ENCODE results near the gene COQ7. TPM values are rescaled to one million over a fixed set of nuclear protein-coding genes. Genes with fewer than 3 reads are reported as not detected.

COQ7 gene
- polyA plus RNA-seq, 3 donors, result 34.4 to 38.1 (median 35.2) TPM

DNA sequence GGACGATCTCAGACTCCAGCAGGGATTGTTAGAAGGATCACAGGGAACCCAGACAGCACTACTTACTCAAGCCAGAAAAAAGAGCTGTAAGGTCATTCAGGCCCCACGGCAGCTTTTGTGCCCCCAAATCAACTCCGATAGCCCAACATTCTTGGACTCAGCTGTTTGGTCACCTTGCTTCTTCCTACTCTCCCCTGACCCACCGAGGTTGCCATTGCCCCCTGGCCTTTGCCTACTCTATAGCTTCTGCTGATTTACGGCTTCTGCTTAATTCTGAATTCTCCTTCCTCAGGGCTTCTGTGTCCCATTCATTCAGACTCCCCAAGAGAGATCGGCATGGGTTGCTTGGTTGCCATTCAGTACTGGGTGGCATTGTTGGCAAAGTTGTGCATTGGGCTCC lies 37.7 kb downstream of the COQ7 start:
- DNase-seq (ENCODE audit: extremely low read depth in 1 of 11, low read depth in 9 of 11, low spot score in 4 of 11), result no peak

DNA sequence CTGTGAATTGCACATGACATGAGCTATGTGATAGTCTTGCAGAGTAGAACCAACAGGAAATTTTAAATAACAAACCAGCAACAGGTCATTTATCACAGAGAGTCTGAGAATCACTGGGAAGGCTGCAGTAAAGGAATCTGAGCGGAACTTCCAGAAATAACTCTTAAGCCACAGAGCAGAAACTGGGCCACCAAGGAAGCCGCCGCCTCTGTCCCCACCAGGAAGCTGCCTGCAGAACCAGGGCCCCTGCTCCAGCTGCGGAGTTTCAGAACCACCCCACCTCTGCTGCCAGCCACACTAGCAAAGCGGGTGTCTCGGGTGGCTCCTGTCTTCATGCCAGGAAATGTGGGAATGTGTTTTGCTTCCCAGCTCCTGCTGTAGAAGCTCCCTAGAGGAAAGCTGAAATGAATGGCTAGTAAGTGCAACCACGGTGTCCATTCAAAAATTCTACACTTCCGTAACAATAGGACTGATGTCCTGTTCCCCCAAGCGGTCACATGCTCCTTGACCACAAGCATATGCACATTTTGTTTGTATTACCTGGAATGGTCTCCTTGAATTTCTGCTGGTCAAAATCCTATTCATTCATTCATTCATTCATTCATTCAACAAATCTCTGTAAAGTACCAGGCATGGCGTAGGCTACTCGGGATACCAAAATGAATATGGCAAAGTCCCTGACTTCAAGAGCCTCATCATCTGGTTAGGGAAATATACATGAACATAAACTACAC lies 38.6 kb downstream of the COQ7 start:
- no peak for DNase-seq (ENCODE audit: extremely low read depth in 1 of 11, low read depth in 9 of 11, low spot score in 4 of 11)

DNA sequence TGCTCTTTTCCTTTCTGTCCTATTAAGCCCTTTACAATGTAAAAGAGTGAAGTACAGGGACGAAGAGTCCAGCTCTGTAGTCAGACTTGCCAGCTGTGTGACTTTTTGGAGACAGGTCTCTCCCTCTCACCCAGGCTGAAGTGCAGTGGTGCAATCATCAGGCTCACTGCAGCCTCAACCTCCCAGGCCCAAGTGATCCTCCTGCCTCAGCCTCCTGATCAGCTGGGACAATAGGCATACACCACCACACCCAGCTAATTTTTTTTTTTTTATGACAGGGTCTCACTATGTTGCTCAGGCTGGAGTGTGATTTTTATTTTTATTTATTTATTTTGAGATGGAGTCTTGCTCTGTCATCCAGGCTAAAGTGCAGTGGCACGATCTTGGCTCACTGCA lies 39.2 kb downstream of the COQ7 start:
- no peak for DNase-seq (ENCODE audit: extremely low read depth in 1 of 11, low read depth in 9 of 11, low spot score in 4 of 11)

DNA sequence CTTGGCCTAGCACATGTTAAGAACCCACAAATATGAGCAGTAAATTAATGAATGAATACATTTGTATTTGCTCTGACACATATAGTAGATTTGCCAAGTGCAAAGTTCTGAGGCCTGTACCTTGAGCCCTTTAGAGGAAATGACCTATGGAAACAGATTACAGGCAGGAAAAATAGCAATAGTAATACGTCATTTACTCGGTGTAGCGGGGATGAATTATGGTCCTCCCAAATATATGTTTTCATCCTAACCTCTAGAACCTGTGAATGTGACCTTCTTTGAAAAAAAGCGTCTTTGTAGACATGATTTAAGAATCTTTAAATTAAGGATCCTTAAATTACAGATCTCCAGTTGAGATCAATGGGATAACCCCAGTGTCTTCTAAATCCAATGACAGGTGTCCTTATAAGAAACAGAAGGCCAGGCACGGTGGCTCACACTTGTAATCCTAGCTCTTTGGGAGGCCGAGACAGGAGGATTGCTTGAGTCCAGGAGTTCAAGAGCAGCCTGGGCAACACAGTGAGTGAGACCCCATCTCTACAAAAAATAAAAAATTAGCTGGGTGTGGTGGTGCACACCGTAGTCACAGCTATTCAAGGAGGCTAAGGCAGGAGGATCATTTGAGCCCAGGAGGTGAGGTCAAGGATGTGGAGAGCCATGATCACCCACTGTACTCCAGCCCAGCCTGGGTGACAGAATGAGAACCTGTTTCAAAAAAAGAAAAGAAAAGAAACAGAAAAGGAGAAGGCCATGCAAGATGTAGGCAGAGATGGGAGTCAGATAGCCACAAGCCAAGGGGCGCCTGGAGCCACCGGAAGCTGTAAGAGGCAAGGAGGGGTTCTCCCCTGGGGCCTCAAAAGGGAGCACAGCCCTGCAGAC lies 41.2 kb downstream of the COQ7 start:
- DNase-seq (ENCODE audit: extremely low read depth in 1 of 11, low read depth in 9 of 11, low spot score in 4 of 11), result no peak

DNA sequence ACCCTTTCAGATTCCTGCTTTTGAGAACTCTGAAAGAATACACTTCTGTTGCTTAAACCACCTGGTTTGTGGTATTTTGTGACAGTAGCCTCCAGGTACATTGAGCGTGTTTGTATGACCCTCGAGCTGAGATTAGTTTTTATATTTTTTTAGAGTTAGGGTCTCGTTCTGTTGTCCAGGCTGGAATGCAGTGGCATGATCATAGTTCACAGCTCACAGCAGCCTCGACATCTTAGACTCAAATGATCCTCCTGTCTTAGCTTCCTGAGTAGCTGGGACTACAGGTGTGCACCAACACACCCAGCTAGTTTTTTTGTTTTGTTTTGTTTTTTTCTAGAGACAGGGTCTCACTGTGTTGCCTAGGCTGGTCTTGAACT lies 41.9 kb downstream of the COQ7 start:
- DNase-seq (ENCODE audit: extremely low read depth in 1 of 11, low read depth in 9 of 11, low spot score in 4 of 11), result no peak

DNA sequence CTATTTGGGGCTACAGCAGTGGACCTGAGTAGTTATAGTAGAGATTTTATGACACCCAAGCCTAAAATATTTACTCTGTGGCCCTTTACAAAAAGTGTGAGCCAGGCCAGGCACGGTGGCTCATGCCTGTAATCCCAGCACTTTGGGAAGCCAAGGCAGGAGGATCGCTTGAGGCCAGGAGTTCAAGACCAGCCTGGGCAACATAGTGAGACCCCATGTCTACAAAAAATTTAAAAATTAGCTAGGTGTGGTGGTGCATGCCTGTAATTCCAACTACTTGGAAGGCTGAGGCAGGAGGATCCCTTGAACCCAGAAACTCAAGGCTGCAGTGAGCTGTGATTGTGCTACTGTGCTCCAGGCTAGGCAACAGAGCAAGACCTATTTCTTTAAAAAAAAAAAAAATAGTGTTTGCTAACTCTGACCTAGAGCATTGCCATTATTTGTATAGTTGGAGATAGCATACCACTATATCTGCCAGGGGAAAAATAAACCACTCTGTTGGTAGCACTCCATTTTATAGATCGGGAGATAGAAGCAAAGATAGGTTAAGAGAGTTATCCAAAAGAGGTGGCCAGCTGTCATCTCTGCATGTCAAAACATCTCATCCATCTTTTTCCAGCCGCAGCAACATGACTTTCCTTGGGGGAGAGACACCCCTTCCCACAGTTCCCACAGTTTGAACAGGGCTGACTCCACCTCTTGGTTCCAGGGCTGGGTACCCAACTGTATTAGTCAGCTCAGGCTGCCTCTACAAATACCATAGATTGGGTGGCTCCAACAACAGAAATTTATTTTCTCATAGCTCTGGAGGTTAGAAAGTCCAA lies 43.3 kb downstream of the COQ7 start:
- DNase-seq (ENCODE audit: extremely low read depth in 1 of 11, low read depth in 9 of 11, low spot score in 4 of 11), result no peak

DNA sequence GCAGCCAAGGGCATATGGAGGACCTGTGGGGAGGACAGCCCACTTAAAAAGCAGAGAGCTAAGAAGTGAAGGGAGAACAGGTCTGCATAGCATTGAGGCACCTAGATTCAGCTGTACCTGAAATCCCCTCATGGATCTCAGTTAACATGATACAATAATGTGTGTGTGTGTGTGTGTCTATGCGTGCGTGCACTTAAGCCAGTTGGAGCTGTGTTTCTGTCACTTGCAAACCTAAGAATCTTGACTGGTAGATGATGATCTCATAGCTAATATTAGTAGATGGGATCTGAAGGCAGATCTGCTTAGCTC lies 44.6 kb downstream of the COQ7 start:
- DNase-seq (ENCODE audit: extremely low read depth in 1 of 11, low read depth in 9 of 11, low spot score in 4 of 11), result no peak

DNA sequence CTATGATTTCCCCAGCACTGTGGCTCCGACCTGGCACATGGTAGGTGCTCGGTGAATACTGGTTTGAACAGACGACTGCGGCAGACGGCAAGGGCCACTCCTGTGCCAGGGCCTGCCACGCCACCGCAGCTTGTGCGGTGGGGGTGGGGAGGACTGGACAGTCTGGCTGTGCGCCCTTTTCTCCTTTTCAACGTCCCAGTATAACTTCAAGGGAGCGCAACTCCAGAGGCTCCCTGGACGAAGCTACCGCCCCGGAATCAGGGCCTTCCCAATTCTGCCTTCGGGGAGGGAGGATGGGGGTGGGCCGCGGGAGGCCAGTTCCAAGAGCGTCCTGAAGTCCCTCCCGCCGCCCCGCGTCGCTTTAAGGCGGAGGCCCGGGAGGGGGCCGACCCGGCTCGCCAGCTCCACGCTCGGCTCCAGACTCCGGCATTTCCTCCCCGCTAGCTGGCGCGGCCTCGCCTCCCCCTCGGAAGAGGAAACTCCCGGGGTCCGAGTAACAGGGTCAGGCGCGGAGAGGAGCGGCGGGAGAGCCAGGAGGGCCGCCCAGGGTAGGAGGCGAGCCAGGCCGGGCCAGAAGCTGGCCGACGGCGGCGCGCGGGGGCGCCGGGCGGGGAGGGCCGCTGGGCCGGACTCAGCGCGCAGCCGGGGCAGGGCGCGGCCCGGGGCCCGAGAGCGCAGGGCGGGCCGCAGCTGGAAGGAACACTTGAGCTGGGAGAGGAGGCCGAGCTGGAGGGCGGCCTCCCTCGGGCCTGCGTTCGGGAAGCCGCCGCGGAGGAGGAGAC lies 46.4 kb downstream of the COQ7 start, which contains the start of gene ITPRIPL2:
TSS of gene ITPRIPL2 (plus strand) at position 388 of the 782 bp plus-strand sequence. CDS start 498 bp downstream, outside the sequence.
- peak in 8 of 11 donors; percentile 61 to 83 (median 78) for DNase-seq (ENCODE audit: extremely low read depth in 1 of 11, low read depth in 9 of 11, low spot score in 4 of 11)

DNA sequence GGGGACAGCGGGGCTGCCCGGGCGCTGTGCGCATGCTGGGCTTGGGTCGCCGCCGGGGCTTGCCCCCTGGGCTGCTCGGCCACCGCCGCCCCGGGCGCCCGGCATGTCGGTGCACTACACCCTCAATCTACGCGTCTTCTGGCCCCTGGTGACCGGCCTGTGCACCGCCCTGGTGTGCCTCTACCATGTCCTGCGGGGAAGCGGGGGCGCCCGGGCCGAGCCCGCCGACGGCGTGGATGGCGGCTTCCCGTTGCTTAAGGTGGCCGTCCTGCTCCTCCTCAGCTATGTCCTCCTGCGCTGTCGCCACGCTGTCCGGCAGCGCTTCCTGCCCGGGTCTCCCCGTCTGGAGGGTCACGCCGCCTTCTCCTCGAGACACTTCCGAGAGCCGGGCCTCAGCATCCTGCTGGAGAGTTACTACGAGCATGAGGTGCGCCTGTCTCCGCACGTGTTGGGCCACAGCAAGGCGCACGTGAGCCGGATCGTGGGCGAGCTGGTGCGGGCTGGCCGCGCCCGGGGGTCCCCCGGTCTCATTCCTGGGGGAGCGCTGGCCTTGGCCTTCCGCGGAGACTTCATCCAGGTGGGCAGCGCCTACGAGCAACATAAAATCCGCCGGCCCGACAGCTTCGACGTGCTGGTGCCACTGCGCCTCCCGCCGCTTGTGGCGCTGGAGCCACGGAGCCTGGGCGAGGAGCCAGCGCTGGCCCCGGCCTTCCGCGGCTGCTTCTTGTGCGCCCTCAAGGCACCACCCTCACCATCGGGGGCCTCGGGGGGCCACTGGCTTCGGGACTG lies 47.1 kb downstream of the COQ7 start:
- peak in 1 of 11 donors; percentile 46 for DNase-seq (ENCODE audit: extremely low read depth in 1 of 11, low read depth in 9 of 11, low spot score in 4 of 11)

DNA sequence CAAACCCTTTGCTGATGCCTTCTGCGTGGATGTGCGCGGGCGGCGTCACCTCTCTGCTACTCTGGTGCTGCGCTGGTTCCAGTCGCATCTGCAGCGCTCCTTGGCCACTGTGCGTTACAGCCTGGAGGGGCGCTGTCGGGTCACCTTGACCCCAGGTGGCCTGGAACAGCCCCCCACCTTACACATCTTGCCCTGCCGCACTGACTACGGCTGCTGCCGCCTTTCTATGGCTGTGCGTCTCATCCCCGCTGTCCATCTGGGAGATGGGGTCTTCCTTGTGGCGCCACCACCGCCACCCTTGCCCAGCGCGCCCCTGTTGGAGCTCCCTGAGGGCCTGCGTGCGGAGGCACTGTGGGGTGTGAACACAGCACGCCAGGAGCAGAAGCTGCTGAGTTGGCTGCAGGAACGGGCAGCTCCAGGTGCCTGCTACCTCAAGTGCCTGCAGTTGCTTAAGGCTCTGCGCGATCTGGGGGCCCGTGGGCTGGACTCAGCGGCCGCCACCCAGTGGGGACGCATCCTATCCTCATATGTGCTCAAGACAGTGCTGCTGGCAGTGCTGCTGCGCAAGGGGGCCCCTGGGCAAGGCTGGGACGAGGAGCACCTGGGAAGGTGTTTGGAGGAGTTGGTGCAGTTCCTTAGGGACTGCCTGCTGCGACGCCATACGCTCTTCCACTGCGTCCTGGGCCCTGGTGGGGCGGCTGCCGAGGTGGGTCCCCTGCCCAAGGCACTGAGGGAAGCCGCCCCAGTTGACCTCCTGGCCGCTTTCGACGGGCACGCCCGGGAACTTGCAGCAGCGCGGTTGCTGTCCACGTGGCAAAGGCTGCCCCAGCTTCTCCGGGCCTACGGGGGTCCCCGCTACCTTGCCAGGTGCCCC lies 48.0 kb downstream of the COQ7 start:
- DNase-seq (ENCODE audit: extremely low read depth in 1 of 11, low read depth in 9 of 11, low spot score in 4 of 11), result no peak

DNA sequence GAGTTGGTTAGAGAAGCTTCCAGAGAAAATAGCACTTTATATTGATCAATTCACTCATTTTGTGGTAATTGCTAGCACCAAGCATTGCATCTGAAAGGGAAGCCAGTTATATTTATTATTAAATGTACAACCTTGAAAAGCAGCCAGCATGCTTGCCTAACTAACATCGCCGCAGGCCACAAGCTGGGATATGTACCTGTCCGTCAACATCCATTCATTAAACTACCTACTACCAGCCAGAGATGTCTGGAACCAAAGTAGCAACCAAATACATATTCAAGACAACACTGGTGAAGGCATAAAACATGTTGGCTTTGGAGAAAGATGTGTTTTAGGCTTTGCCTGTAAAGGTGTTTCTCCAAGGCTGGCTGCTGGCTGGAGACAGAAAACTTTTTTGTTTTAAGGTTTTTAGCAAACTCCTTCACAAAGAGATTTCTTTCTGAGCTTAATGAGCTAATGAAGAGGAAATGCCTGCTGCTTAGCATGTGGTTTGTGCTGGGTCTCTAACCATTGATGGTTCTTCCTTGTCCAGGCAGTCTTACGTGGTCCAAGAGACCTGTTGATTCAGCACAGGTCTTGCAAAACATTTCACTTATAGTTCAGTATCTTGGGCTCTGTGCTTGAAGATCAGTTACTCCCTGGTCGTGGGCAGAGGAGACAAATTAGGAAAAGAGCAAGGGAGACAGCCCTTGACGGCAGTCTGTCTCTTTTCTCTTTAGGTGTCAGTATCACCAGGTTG lies 49.5 kb downstream of the COQ7 start:
- no peak for DNase-seq (ENCODE audit: extremely low read depth in 1 of 11, low read depth in 9 of 11, low spot score in 4 of 11)

DNA sequence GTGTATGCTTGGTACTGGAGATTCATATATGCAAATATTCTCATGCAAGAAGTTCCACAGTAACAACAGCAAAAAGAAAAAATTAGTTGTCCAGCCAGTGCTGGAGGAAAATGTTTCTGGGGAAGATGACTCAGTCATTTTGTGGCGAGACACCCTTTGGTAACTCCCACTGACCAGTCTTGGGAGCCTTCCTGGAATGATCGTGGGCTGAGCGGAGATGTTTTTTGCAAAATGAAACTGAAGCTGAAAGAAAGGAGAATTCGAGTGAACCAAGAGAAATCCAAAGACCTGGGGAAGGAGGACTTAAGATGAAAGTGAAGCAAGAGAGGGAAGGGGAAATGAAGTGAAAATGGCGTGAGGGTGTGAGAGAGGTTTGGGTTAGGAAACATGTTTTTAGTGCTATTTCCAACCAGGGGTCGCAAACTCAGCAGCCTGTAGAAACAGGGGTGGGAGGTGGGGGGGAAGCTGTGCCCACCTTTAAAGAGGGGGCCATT lies 51.6 kb downstream of the COQ7 start:
- no peak for DNase-seq (ENCODE audit: extremely low read depth in 1 of 11, low read depth in 9 of 11, low spot score in 4 of 11)

DNA sequence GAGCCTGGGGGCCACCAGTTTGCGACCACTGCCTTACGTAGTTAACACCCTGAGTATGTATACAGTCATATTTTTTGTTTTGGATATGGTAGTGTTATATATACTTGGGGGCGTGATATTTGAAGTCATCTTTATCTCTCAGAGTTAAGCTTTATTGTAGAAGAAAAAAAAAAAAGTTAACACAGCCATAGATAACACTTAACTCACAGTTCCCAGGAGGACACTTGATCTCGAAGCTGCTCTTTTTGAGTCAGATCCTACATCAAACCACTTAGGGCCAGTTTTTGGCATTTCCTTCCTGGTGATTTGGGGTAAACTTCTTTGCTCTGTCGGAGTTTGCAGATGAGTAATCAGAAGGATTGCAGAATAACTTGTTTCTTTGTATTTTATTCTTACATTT lies 52.1 kb downstream of the COQ7 start:
- DNase-seq (ENCODE audit: extremely low read depth in 1 of 11, low read depth in 9 of 11, low spot score in 4 of 11), result no peak

DNA sequence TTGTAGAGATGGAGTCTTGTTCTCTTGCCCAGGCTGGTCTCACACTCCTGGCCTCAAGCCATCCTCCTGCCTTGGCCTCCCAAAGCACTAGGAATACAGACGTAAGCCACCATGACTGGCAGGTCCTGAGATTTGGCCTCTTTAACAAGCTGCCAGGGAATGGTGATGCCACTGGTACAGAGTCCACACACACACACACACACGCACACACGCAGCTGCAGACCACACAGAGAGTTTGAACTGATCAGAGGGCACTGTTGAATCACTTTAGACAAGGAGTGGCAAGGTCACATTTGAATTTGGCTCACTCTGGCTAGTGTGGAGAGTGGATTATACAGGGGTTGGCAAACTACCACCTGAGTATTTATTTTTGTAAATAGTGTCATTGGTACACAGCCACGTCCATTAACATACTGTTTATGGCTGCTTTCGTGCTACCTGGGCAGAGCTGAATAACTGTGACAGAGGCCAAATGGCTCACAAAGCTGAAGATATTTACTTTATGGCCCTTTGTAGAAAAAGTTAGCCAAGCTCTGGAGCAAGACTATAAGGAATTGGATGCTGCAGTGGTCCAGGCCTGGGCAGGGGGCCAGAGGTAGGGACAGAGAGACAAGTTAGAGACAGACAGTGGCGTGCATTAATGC lies 56.2 kb downstream of the COQ7 start:
- DNase-seq (ENCODE audit: extremely low read depth in 1 of 11, low read depth in 9 of 11, low spot score in 4 of 11), result no peak

DNA sequence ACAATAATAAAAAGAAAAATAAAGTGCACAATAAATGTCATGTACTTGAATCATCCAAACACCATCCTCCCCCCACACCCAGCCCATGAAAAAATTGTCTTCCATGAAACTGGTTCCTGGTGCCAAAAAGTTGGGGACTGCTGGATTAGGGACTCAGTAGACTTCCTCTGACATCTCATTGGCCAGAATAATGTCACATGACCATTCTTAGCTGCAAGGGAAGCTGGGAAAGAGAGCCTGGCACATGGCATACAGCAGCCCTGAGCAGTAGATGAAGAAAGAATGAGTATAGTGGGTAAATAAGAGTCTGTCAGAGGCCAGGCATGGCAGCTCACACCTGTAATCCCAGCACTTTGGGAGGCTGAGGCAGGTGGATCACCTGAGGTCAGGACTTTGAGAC lies 58.9 kb downstream of the COQ7 start:
- no peak for DNase-seq (ENCODE audit: extremely low read depth in 1 of 11, low read depth in 9 of 11, low spot score in 4 of 11)

DNA sequence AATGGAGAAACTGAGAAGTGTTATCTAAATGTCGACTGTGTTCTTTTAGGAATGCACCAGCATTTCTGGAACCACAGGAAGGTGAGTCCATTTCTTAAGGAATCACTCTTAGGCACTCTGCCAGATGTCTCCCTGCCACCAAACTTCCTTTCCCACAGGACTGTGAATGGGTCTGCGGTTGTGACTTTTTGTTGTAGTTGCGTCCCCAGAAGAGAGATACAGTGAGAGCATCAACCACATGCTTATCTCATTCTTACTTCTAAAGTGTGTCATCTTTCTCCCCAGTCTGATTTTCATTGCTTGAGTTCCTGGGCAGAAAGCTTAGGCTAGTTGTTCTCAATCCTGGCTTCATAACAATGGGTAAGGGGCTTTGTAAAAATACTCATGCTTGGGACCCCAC lies 59.8 kb downstream of the COQ7 start:
- DNase-seq (ENCODE audit: extremely low read depth in 1 of 11, low read depth in 9 of 11, low spot score in 4 of 11), result no peak

All from renal cortex interstitium (tissue), 11 donors.